NCI-H69 (cell line): ENCODE data around the gene SCARF2.
A peak's percentile ranks its signal among the peaks of the same experiment; 100 is the strongest.
"Not testable (repeated sequence)": the region's sequence is repeated elsewhere in the genome, so short reads cannot be mapped to it uniquely, and the experiment has no call there.

ENCODE experiments used
- DNase-seq: peaks from one replicate; lab custom pipeline; 2025; lab: John Stamatoyannopoulos, UW

SCARF2 gene

GRCh38 chr22:20459862-20460261 is 22.2 kb upstream of the SCARF2 start:
- DNase-seq, result no peak

- no peak for DNase-seq
These were observed 21.5 kb upstream of the SCARF2 start for GRCh38 chr22:20459152-20459542.

GRCh38 chr22:20458530-20459151 is 21.0 kb upstream of the SCARF2 start:
- no peak for DNase-seq

- no peak for DNase-seq
These were observed 20.0 kb upstream of the SCARF2 start for GRCh38 chr22:20457506-20458240.

- no peak for DNase-seq
These were observed 19.1 kb upstream of the SCARF2 start for GRCh38 chr22:20456722-20457076.

GRCh38 chr22:20456064-20456721 is 18.6 kb upstream of the SCARF2 start:
- DNase-seq, result peak; percentile 73

- no peak for DNase-seq
These were observed 18.1 kb upstream of the SCARF2 start for GRCh38 chr22:20455709-20456063.

GRCh38 chr22:20453222-20453621 is 15.6 kb upstream of the SCARF2 start:
- DNase-seq, result no peak

GRCh38 chr22:20451920-20452319 is 14.3 kb upstream of the SCARF2 start:
- no peak for DNase-seq

- DNase-seq, result not testable (repeated sequence)
These were observed 13.6 kb upstream of the SCARF2 start for GRCh38 chr22:20451129-20451778.

- no peak for DNase-seq
These were observed 12.9 kb upstream of the SCARF2 start for GRCh38 chr22:20450551-20450906.

- no peak for DNase-seq
These were observed 12.4 kb upstream of the SCARF2 start for GRCh38 chr22:20449819-20450550.

- no peak for DNase-seq
These were observed 11.0 kb upstream of the SCARF2 start for GRCh38 chr22:20448630-20449029.

GRCh38 chr22:20446383-20446970 is 8.9 kb upstream of the SCARF2 start:
- no peak for DNase-seq

GRCh38 chr22:20444325-20444724 is 6.7 kb upstream of the SCARF2 start:
- no peak for DNase-seq

- DNase-seq, result no peak
These were observed 5.1 kb upstream of the SCARF2 start for GRCh38 chr22:20442485-20443284.

- DNase-seq, result no peak
These were observed 4.2 kb upstream of the SCARF2 start for GRCh38 chr22:20441631-20442484.

GRCh38 chr22:20440637-20441591 is 3.3 kb upstream of the SCARF2 start:
- DNase-seq, result no peak
